Spinal cord (tissue), 10 donors: ENCODE data around the gene TM9SF4. TPM values are rescaled to one million over a fixed set of nuclear protein-coding genes. Genes with fewer than 3 reads are reported as not detected.

Experiments used
- DNase-seq, 6 donors: peaks; one replicate each; pipeline versions ENCODE4 v3.0.0 to v3.0.0-alpha.2; 2013 to 2015; ENCODE audit warnings: low spot score in 6 of 6, low read depth in 4 of 6
- H3K27ac ChIP-seq: one replicate; pipeline ENCODE4 v1.5.1; 2013; ENCODE audit warnings: low read depth, low read length, control low read depth
- H3K27me3 ChIP-seq: one replicate; pipeline ENCODE4 v1.6.1; 2013; ENCODE audit warnings: low read length; ENCODE audit not compliant: control insufficient read depth, insufficient read depth
- H3K36me3 ChIP-seq: one replicate; pipeline ENCODE4 v1.6.1; 2013; ENCODE audit warnings: low read length; ENCODE audit not compliant: control insufficient read depth, insufficient read depth
- H3K4me1 ChIP-seq: one replicate; pipeline ENCODE4 v1.6.1; 2013; ENCODE audit warnings: low read length; ENCODE audit not compliant: control insufficient read depth, insufficient read depth
- H3K4me3 ChIP-seq: one replicate; pipeline ENCODE4 v1.5.1; 2013; ENCODE audit warnings: low read depth, low read length, control low read depth
- H3K9me3 ChIP-seq: one replicate; pipeline ENCODE4 v1.6.1; 2013; ENCODE audit warnings: low read length; ENCODE audit not compliant: control insufficient read depth, insufficient read depth
- WGBS: methylation state at CpG from one replicate; pipeline ENCODE4 v1.1.5; 2013; ENCODE audit warnings: missing lambda C conversion rate; ENCODE audit not compliant: insufficient coverage; 5-methylcytosine and 5-hydroxymethylcytosine counted together
- polyA plus RNA-seq, 2 donors: library from polyadenylated mRNA; unstranded; fragments of 120-200 nt; gene quantifications; one replicate each; pipeline ENCODE4 v1.2.1, GENCODE V29; 2013; ENCODE audit not compliant: insufficient read length in 2 of 2
- total RNA-seq, 2 donors: library from RNA; depleted of rRNA in 1 of 2; stranded (reverse); fragments of 120-200 nt in 1 of 2; fragments of >200 nt in 1 of 2; gene quantifications; one replicate each; pipeline versions ENCODE4 v1.2.3 to v1.2.4, GENCODE V29; 2013 to 2014
- donor health status: healthy.

TM9SF4 gene
- total and polyA plus RNA-seq, 4 donors: 33.2 to 65.9 (median 49.1) TPM

- Histone ChIP-seq H3K27ac (no peak overlapping the region), H3K9me3 (no peaks in the 10 kb centered on the region), H3K27me3 (no peaks in the 10 kb centered on the region), H3K4me1 (no peaks in the 10 kb centered on the region), H3K36me3 (no peaks in the 10 kb centered on the region), H3K4me3 (no peak overlapping the region)
- 70% methylated on average over 9 of the region's 17 CpGs for WGBS
- no peak for DNase-seq
These were observed 37.9 kb upstream of the TM9SF4 start for GRCh38 chr20:32071395-32072167.

- DNase-seq: no peak
- H3K27ac ChIP-seq: no peak overlapping the region
- no peaks in the 10 kb centered on the region for H3K27me3 ChIP-seq
- no peaks in the 10 kb centered on the region for H3K36me3 ChIP-seq
- H3K4me3 ChIP-seq: no peak overlapping the region
- H3K4me1 ChIP-seq: no peaks in the 10 kb centered on the region
- no peaks in the 10 kb centered on the region for H3K9me3 ChIP-seq
- no CpG with 5 or more reads among the region's 6 CpGs for WGBS
These were observed 37.3 kb upstream of the TM9SF4 start for GRCh38 chr20:32072168-32072750.

- DNase-seq: no peak
- no peaks in the 10 kb centered on the region for H3K36me3 ChIP-seq
- no peak overlapping the region for H3K4me3 ChIP-seq
- no peaks in the 10 kb centered on the region for H3K27me3 ChIP-seq
- no peak overlapping the region for H3K27ac ChIP-seq
- no peaks in the 10 kb centered on the region for H3K9me3 ChIP-seq
- H3K4me1 ChIP-seq: no peaks in the 10 kb centered on the region
- 100% methylated on average over 1 of the region's 1 CpG for WGBS
These were observed 34.0 kb upstream of the TM9SF4 start for GRCh38 chr20:32075534-32075933.

- Histone ChIP-seq H3K4me1 (no peaks in the 10 kb centered on the region), H3K27me3 (no peaks in the 10 kb centered on the region), H3K9me3 (no peaks in the 10 kb centered on the region), H3K36me3 (no peaks in the 10 kb centered on the region), H3K27ac (no peak overlapping the region), H3K4me3 (no peak overlapping the region)
- WGBS: 80% methylated on average over 1 of the region's 4 CpGs
- DNase-seq: no peak
These were observed 32.3 kb upstream of the TM9SF4 start for GRCh38 chr20:32077190-32077589.

GRCh38 chr20:32078322-32078721 lies 31.2 kb upstream of the TM9SF4 start:
- Histone ChIP-seq H3K27me3 (no peaks in the 10 kb centered on the region), H3K4me3 (no peak overlapping the region), H3K36me3 (no peaks in the 10 kb centered on the region), H3K9me3 (no peaks in the 10 kb centered on the region), H3K4me1 (no peaks in the 10 kb centered on the region), H3K27ac (no peak overlapping the region)
- DNase-seq: no peak
- WGBS: no CpG with 5 or more reads among the region's 5 CpGs

GRCh38 chr20:32078791-32079190 lies 30.7 kb upstream of the TM9SF4 start:
- no peak for DNase-seq
- H3K4me1 ChIP-seq: no peaks in the 10 kb centered on the region
- no peaks in the 10 kb centered on the region for H3K36me3 ChIP-seq
- no peaks in the 10 kb centered on the region for H3K27me3 ChIP-seq
- no peak overlapping the region for H3K4me3 ChIP-seq
- H3K9me3 ChIP-seq: no peaks in the 10 kb centered on the region
- H3K27ac ChIP-seq: no peak overlapping the region

GRCh38 chr20:32079655-32080109 lies 29.8 kb upstream of the TM9SF4 start:
- 42% methylated on average over 8 of the region's 8 CpGs for WGBS
- Histone ChIP-seq H3K27ac (no peak overlapping the region), H3K4me1 (no peaks in the 10 kb centered on the region), H3K4me3 (no peak overlapping the region), H3K9me3 (no peaks in the 10 kb centered on the region), H3K27me3 (no peaks in the 10 kb centered on the region), H3K36me3 (no peaks in the 10 kb centered on the region)
- DNase-seq: no peak

GRCh38 chr20:32080783-32081182 lies 28.7 kb upstream of the TM9SF4 start:
- H3K4me1 ChIP-seq: no peaks in the 10 kb centered on the region
- DNase-seq: no peak
- no peak overlapping the region for H3K27ac ChIP-seq
- H3K36me3 ChIP-seq: no peaks in the 10 kb centered on the region
- 79% methylated on average over 2 of the region's 3 CpGs for WGBS
- H3K27me3 ChIP-seq: no peaks in the 10 kb centered on the region
- H3K4me3 ChIP-seq: no peak overlapping the region
- H3K9me3 ChIP-seq: no peaks in the 10 kb centered on the region

- 93% methylated on average over 6 of the region's 6 CpGs for WGBS
- Histone ChIP-seq H3K27me3 (no peaks in the 10 kb centered on the region), H3K36me3 (no peaks in the 10 kb centered on the region), H3K4me1 (no peaks in the 10 kb centered on the region), H3K9me3 (no peaks in the 10 kb centered on the region), H3K27ac (no peak overlapping the region), H3K4me3 (no peak overlapping the region)
- no peak for DNase-seq
These were observed 26.0 kb upstream of the TM9SF4 start for GRCh38 chr20:32083469-32083868.

- no peak for DNase-seq
These were observed 22.4 kb upstream of the TM9SF4 start for GRCh38 chr20:32087070-32087469.

More at GRCh38 chr20:32087070-32087469, 22.4 kb upstream of the TM9SF4 start:
- Histone ChIP-seq H3K4me3 (no peak overlapping the region), H3K36me3 (no peaks in the 10 kb centered on the region), H3K27ac (no peak overlapping the region), H3K27me3 (no peaks in the 10 kb centered on the region), H3K9me3 (no peaks in the 10 kb centered on the region), H3K4me1 (no peaks in the 10 kb centered on the region)
- 100% methylated on average over 1 of the region's 3 CpGs for WGBS
